Liver (tissue), 9 donors: Measurements from ENCODE around the gene TPK1. TPM values are rescaled to one million over a fixed set of nuclear protein-coding genes. Genes with fewer than 3 reads are reported as not detected.

Experiments used
- DNase-seq: peaks from one replicate; pipeline ENCODE4 v3.0.0-alpha.2; 2017; ENCODE audit warnings: low spot score
- H3K27ac ChIP-seq, 2 donors: one replicate each; pipeline ENCODE4 v1.7.0; 2013; ENCODE audit warnings: inconsistent platforms in 2 of 2, low read length in 2 of 2, control low read depth in 1 of 2, low read depth in 1 of 2, mild to moderate bottlenecking in 1 of 2
- H3K27me3 ChIP-seq, 4 donors: one replicate each; pipeline versions ENCODE4 v1.6.1 to v1.7.0; 2013; ENCODE audit warnings: low read length in 3 of 4, inconsistent platforms in 1 of 4, mild to moderate bottlenecking in 1 of 4, moderate library complexity in 1 of 4; ENCODE audit not compliant: control insufficient read depth in 4 of 4, insufficient read depth in 4 of 4
- H3K36me3 ChIP-seq, 4 donors: one replicate each; pipeline versions ENCODE4 v1.6.1 to v1.7.0; 2013; ENCODE audit warnings: low read length in 3 of 4, mild to moderate bottlenecking in 3 of 4, low read depth in 1 of 4, moderate library complexity in 1 of 4; ENCODE audit not compliant: control insufficient read depth in 4 of 4, insufficient read depth in 3 of 4
- H3K4me1 ChIP-seq, 4 donors: one replicate each; pipeline versions ENCODE4 v1.6.1 to v1.7.0; 2013; ENCODE audit warnings: low read length in 3 of 4, mild to moderate bottlenecking in 3 of 4, moderate library complexity in 1 of 4; ENCODE audit not compliant: control insufficient read depth in 4 of 4, insufficient read depth in 4 of 4
- H3K4me3 ChIP-seq, 3 donors: one replicate each; pipeline versions ENCODE4 v1.6.1 to v1.7.0; 2013; ENCODE audit warnings: low read length in 3 of 3, control low read depth in 1 of 3, low read depth in 1 of 3, mild to moderate bottlenecking in 1 of 3
- H3K9ac ChIP-seq, 2 donors: one replicate each; pipeline ENCODE4 v1.7.0; 2013; ENCODE audit warnings: low read length in 2 of 2, mild to moderate bottlenecking in 2 of 2, moderate library complexity in 2 of 2, control low read depth in 1 of 2, low read depth in 1 of 2
- H3K9me3 ChIP-seq, 4 donors: one replicate each; pipeline versions ENCODE4 v1.6.1 to v1.7.0; 2013; ENCODE audit warnings: low read length in 3 of 4; ENCODE audit not compliant: control insufficient read depth in 4 of 4
- EGR1 ChIP-seq, 2 donors: IDR thresholded peaks; 2 replicates each; pipeline ENCODE4 v1.6.1; 2016 to 2018; ENCODE audit warnings: antibody characterized with exemption in 2 of 2, low read depth in 2 of 2
- FOXA1 ChIP-seq: IDR thresholded peaks from 2 replicates; pipeline ENCODE4 v1.6.1; 2016; ENCODE audit warnings: antibody characterized with exemption
- FOXA2 ChIP-seq: IDR thresholded peaks from 2 replicates; pipeline ENCODE4 v1.6.1; 2016; ENCODE audit warnings: antibody characterized with exemption
- GABPA ChIP-seq, 2 donors: IDR thresholded peaks in 1 of 2; conservative IDR thresholded peaks in 1 of 2; 2 replicates each; pipeline ENCODE4 v1.6.1; 2016; ENCODE audit warnings: antibody characterized with exemption in 2 of 2, mild to moderate bottlenecking in 1 of 2, moderate library complexity in 1 of 2
- HNF4G ChIP-seq: IDR thresholded peaks from 2 replicates; pipeline ENCODE4 v1.6.1; 2016; ENCODE audit warnings: antibody characterized with exemption
- NR2F2 ChIP-seq: IDR thresholded peaks from 2 replicates; pipeline ENCODE4 v1.6.1; 2016; ENCODE audit warnings: antibody characterized with exemption
- RAD21 ChIP-seq, 2 donors: IDR thresholded peaks; 2 replicates each; pipeline ENCODE4 v1.6.1; 2016; ENCODE audit warnings: antibody characterized with exemption in 2 of 2, mild to moderate bottlenecking in 2 of 2
- RXRA ChIP-seq, 2 donors: IDR thresholded peaks; 2 replicates each; pipeline ENCODE4 v1.6.1; 2017 to 2018; ENCODE audit warnings: antibody characterized with exemption in 2 of 2, mild to moderate bottlenecking in 1 of 2
- SP1 ChIP-seq: IDR thresholded peaks from 2 replicates; pipeline ENCODE4 v1.6.1; 2018; ENCODE audit warnings: antibody characterized with exemption, mild to moderate bottlenecking
- TAF1 ChIP-seq: conservative IDR thresholded peaks from 2 replicates; pipeline ENCODE4 v1.6.1; 2016; ENCODE audit warnings: antibody characterized with exemption, mild to moderate bottlenecking
- YY1 ChIP-seq: IDR thresholded peaks from 2 replicates; pipeline ENCODE4 v1.6.1; 2016; ENCODE audit warnings: antibody characterized with exemption, mild to moderate bottlenecking
- WGBS: extraction: QIAGEN DNeasy Blood & Tissue Kit; methylation state at CpG from one replicate; pipeline ENCODE4 v1.1.7; 2013; 5-methylcytosine and 5-hydroxymethylcytosine counted together
- polyA plus RNA-seq, 2 donors: library from polyadenylated mRNA; stranded (reverse) in 1 of 2; unstranded in 1 of 2; fragments of 200-250 nt in 1 of 2; fragments of >200 nt in 1 of 2; fragmentation: Nextera tagmentation in 1 of 2; extraction: Ambion mirVana in 1 of 2; gene quantifications; one replicate each; pipeline versions ENCODE4 v1.2.1 to v1.2.3, GENCODE V29; 2013 to 2015
- total RNA-seq, 2 donors: library from RNA; depleted of rRNA; stranded (reverse); fragments of >200 nt; gene quantifications; one replicate each; pipeline ENCODE4 v1.2.3, GENCODE V29; 2014
- TF ChIP-seq, protein P1 (sequence below): IDR thresholded peaks from 2 replicates; pipeline ENCODE4 v1.6.1; 2016; ENCODE audit warnings: antibody characterized with exemption, mild to moderate bottlenecking
- TF ChIP-seq, protein P2 (sequence below): IDR thresholded peaks from 2 replicates; pipeline ENCODE4 v1.6.1; 2016; ENCODE audit warnings: antibody characterized with exemption
- TF ChIP-seq, protein P3 (sequence below): fragments of 150-350 bp; IDR thresholded peaks from 2 replicates; pipeline ENCODE4 v1.5.1; 2017; ENCODE audit warnings: improper control_type of control experiment, low read depth, low read length; ENCODE audit not compliant: missing input control
- TF ChIP-seq, protein P4 (sequence below): IDR thresholded peaks from 2 replicates; pipeline ENCODE4 v1.6.1; 2016; ENCODE audit warnings: antibody characterized with exemption
- donor health status: healthy.
- donor health status: healthy.
- donor health status: healthy.
- donor health status: healthy.
- donor health status: healthy.

The TPK1 gene
- total and polyA plus RNA-seq, 4 donors: 2.2 to 7.5 (median 3.3) TPM

DNA sequence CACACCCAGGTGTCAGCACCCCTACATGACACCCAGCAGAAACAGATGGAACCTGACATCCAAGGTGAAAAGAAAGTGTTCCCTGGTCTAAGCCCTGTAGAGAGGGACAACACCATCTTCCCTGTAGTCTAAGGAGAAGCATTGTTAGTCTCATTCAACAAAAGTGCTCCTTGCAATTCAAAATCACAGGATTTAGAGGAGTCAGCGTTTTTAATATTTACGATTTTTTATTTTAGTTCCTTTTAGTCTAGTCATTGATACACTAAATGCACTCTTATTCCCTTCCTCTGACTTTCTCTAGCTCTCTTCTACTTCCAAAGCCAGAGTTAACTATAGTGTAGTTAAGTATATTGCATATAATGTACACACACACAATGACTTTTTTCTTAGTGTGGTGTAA, 163.0 kb downstream of the TPK1 start:
- Histone ChIP-seq H3K27me3 (no peaks in the 10 kb centered on the region), H3K36me3 (no peaks in the 10 kb centered on the region), H3K4me1 (no peaks in the 10 kb centered on the region), H3K9me3 (no peaks in the 10 kb centered on the region), H3K4me3 (no peak overlapping the region), H3K27ac (no peak overlapping the region), H3K9ac (no peak overlapping the region)
- TF ChIP-seq SP1 (no peak), YY1 (no peak), FOXA2 (no peak), EGR1 (IDR thresholded peaks at IDR 0.05; ENCODE audit: low read depth in 2 of 2) (no peak), HNF4G (no peak), FOXA1 (no peak), RXRA (IDR thresholded peaks at IDR 0.05) (no peak), TAF1 (no peak), GABPA (IDR thresholded peaks at IDR 0.05 in 1 of 2, conservative IDR thresholded peaks at IDR 0.05 in 1 of 2) (no peak), RAD21 (IDR thresholded peaks at IDR 0.05) (no peak)
- TF ChIP-seq, protein P1, sequence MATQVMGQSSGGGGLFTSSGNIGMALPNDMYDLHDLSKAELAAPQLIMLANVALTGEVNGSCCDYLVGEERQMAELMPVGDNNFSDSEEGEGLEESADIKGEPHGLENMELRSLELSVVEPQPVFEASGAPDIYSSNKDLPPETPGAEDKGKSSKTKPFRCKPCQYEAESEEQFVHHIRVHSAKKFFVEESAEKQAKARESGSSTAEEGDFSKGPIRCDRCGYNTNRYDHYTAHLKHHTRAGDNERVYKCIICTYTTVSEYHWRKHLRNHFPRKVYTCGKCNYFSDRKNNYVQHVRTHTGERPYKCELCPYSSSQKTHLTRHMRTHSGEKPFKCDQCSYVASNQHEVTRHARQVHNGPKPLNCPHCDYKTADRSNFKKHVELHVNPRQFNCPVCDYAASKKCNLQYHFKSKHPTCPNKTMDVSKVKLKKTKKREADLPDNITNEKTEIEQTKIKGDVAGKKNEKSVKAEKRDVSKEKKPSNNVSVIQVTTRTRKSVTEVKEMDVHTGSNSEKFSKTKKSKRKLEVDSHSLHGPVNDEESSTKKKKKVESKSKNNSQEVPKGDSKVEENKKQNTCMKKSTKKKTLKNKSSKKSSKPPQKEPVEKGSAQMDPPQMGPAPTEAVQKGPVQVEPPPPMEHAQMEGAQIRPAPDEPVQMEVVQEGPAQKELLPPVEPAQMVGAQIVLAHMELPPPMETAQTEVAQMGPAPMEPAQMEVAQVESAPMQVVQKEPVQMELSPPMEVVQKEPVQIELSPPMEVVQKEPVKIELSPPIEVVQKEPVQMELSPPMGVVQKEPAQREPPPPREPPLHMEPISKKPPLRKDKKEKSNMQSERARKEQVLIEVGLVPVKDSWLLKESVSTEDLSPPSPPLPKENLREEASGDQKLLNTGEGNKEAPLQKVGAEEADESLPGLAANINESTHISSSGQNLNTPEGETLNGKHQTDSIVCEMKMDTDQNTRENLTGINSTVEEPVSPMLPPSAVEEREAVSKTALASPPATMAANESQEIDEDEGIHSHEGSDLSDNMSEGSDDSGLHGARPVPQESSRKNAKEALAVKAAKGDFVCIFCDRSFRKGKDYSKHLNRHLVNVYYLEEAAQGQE: no peak
- TF ChIP-seq, protein P2, sequence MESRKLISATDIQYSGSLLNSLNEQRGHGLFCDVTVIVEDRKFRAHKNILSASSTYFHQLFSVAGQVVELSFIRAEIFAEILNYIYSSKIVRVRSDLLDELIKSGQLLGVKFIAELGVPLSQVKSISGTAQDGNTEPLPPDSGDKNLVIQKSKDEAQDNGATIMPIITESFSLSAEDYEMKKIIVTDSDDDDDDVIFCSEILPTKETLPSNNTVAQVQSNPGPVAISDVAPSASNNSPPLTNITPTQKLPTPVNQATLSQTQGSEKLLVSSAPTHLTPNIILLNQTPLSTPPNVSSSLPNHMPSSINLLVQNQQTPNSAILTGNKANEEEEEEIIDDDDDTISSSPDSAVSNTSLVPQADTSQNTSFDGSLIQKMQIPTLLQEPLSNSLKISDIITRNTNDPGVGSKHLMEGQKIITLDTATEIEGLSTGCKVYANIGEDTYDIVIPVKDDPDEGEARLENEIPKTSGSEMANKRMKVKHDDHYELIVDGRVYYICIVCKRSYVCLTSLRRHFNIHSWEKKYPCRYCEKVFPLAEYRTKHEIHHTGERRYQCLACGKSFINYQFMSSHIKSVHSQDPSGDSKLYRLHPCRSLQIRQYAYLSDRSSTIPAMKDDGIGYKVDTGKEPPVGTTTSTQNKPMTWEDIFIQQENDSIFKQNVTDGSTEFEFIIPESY: no peak
- TF ChIP-seq, protein P3, sequence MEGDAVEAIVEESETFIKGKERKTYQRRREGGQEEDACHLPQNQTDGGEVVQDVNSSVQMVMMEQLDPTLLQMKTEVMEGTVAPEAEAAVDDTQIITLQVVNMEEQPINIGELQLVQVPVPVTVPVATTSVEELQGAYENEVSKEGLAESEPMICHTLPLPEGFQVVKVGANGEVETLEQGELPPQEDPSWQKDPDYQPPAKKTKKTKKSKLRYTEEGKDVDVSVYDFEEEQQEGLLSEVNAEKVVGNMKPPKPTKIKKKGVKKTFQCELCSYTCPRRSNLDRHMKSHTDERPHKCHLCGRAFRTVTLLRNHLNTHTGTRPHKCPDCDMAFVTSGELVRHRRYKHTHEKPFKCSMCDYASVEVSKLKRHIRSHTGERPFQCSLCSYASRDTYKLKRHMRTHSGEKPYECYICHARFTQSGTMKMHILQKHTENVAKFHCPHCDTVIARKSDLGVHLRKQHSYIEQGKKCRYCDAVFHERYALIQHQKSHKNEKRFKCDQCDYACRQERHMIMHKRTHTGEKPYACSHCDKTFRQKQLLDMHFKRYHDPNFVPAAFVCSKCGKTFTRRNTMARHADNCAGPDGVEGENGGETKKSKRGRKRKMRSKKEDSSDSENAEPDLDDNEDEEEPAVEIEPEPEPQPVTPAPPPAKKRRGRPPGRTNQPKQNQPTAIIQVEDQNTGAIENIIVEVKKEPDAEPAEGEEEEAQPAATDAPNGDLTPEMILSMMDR: no peak
- TF ChIP-seq, protein P4, sequence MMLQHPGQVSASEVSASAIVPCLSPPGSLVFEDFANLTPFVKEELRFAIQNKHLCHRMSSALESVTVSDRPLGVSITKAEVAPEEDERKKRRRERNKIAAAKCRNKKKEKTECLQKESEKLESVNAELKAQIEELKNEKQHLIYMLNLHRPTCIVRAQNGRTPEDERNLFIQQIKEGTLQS: no peak
- DNase-seq: no peak
- WGBS: 77% methylated on average over 2 of the region's 2 CpGs

DNA sequence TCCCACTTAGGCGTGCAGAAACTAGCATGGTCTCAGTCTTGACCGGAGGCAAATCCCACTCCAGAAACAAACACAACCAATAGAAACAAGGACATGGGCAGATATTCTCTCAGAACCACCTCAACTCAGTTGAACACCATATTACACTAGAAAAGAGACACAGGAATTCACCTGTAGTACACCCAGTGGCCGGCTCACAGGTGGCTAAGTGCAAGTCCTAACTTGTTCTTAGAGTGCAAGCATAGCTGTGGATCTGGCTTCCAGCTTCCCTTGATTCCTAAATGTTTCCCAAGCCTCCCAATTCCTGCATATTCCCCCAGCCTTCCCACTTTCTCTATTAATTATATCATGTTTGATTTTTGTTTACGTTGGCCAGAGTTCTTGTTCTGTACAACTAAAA, 164.4 kb downstream of the TPK1 start:
- Histone ChIP-seq H3K9me3 (no peaks in the 10 kb centered on the region), H3K27ac (no peak overlapping the region), H3K4me3 (no peak overlapping the region), H3K9ac (no peak overlapping the region), H3K27me3 (no peaks in the 10 kb centered on the region), H3K36me3 (no peaks in the 10 kb centered on the region), H3K4me1 (no peaks in the 10 kb centered on the region)
- WGBS: 91% methylated on average over 4 of the region's 4 CpGs
- TF ChIP-seq, protein P3: no peak
- TF ChIP-seq NR2F2: no peak
- DNase-seq: no peak
